Stimulated activated naive CD4-positive, alpha-beta T cell (primary cell): Measurements from ENCODE around the gene RNF181.
"Not testable (repeated sequence)": the region's sequence is repeated elsewhere in the genome, so short reads cannot be mapped to it uniquely, and the experiment has no call there.

Source experiments
- DNase-seq, 6 experiments: peaks; one replicate each; lab custom pipeline; 2025; lab: John Stamatoyannopoulos, UW

The RNF181 gene, protein sequence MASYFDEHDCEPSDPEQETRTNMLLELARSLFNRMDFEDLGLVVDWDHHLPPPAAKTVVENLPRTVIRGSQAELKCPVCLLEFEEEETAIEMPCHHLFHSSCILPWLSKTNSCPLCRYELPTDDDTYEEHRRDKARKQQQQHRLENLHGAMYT

DNA sequence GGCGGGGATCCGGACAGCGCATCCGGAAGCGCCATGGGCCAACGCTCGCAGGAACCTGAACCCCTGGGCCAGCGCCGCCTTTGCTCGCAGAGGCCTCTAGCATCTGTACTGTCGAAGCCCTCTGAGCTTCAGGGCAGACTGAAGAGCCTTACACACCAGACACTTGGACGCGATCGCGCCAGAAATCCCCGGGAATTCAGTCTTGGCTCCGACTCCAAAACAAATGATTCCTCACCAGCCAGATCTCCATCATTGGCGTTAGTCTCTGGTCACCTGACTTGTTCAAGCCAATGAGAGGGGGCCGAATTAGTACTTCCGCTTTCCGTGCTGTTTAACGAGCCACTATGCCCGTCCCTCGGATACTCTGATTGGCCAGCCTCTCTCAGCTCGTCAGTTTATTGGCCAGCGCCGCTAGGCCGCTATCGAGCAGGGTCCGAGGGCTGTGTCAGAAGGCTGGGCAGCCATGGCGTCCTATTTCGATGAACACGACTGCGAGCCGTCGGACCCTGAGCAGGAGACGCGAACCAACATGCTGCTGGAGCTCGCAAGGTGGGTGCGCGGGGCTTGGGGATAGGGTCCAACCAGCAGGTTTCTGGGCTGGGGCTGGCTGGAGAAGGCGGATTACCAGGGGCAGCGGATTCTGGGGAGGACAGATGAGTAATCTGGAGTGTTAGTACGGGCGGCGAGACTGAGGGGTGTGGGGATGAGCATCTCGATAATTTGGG lies at the start of gene RNF181:
RNF181 (plus strand) TSS at position 445 of the 725 bp plus-strand sequence; CDS start at position 464, 19 bp downstream.
- DNase-seq = peak; percentile 78 to 92 (median 88)

DNA sequence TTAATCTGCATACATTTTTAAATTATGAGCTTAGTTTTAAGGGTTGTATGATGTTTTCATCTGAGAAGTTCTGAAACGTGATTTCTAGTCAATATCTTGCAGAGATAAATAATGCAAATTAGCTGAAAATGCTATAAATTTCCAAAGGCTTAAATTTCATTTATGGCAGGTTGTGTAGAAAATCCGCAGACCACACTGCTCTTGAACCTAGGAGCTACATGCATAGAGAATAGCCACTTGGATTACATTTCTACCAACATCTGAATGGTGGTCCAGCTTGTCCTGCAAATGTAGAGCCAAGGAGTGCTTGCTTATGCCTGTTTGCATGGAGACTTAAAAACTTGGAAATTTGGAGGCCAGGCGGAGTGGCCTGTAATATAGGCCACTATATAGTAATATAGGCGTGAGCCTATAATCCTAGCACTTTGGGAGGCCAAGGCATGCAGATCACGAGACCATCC lies 49.7 kb upstream of the RNF181 start:
- DNase-seq = no peak

DNA sequence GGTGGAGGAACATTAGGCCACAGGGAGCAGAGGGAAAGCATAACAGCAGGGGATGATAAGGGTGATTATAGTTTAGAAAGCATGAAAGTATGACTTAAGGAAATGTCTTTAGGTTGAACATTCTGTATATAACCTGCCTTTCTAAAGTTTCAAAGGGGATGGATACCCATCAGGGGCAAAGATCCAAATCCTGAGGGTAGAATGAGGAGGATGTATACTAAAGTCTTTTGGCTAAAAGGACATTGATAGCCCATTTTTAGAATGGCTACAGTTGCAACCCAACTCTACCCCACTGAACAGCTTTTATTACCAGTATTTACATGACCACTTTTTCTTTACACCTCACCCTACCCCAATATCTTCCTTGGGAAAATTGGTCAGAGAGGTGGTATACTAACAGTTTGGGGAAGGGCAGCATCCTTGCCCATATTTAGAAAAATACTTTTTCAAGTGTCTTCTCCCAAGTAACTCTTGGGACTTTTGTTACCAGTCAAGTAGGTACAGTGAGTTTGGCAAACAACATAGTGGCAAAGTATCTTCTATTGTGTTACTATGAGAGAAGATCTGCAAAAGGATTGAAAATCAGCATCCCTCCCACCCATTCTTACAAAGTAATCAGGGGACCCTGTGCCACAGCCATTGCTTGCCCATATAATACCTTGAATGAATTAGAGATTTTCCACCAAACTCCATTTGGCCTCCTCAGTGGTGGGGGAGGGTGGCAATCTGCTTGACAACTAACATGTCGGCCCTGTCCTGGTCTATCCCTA lies 48.3 kb upstream of the RNF181 start:
- DNase-seq = no peak

DNA sequence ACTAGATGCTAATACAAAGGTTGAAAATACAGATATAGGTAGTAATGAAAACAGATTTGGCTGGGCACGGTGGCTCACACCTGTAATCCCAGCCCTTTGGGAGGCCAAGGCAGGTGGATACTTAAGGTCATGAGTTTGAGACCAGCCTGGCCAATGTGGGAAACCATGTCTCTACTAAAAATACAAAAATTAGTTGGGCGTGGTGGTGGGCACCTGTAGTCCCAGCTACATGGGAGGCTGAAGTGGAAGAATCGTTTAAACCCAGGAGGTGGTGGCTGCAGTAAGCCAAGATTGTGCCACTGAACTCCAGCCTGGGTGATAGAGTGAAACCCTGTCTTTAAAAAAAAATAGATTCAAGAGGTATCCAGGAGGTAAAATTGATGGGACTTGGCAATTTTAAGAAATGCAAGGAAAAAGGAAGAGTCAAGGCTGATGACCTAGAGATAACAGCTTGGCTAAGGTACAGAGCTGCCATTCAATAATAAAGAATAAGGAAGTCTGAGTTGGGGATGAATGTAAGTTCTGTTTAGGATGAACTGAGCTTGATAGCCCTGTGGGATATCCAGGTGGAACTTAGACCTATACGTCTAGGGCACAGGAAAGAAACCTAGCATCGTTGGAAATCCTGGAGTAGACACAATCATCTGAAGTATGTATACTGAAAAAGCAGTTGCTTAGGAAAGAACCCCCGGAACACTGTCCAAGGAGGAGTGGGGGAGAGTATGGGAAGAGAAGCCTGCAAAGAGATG lies 47.5 kb upstream of the RNF181 start:
- DNase-seq = no peak

DNA sequence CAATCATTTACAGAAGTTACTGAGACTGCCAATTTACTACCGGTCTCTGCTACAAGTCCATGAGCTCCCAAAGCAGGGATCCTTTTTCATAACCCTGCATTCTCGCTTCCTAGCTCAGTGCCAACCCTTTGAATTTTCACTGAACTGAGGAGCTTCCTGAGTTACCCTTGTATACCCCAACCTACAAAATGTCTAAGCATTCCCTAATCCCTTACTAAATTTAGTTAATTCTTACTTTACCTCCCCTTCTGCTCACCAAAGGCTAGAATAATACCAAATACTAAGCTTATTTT lies 47.0 kb upstream of the RNF181 start:
- DNase-seq = no peak

DNA sequence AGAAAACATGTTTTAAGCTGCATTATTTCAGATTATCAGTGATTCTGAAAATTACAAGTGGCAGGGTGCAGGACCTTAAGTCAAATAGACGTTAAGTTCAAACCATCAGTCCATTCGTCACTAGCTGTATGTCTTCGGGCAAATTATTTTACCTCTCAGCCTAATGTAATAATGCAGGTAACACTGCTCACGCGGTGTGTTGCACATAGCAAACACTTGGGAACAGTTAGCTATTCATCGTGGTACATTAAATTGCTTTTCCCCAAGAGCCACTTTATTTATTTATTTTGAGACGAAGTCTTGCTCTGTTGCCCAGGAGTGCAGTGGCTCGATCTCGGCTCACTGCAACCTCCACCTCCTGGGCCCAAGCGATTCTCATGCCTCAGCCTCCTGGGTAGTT lies 46.5 kb upstream of the RNF181 start:
- DNase-seq = no peak

DNA sequence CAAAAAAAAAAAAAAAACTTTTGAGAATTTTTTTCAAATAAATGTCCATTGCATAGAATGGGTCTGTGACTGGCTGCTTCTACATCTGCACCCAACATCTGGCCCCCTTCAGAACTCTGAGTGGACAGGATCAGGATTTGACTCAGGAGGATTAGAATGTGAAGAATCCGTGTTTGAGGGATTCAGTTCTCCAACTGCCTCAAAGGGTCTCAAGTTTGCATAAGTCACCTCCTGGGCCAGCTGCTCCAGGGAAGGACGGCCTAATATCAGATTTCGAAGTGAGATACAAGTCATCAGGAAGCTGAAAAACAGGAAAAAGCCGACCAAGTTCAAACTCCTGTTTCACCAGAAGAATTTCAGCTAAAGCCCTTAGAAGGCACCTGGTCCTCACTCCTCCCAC lies 45.7 kb upstream of the RNF181 start:
- no peak for DNase-seq

DNA sequence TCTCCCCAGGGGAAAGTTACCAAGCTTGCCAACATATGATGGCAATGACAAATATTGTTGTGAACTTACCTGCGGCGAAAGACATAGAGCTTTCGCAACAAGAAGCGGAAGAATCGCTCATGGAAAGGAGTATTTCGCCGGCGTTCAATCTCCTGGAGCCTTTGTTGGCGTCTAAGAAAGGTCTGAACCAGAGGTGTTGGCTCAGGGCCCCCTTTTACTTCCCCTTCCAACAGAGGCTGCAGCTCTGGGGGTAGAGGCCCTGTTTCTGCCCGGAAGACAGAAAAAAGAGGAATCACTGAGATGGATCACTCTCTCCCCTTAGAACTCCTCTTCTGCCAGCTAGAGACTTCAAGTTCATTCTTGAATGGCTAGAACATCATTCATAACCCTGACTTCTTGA lies 45.1 kb upstream of the RNF181 start:
- no peak for DNase-seq

DNA sequence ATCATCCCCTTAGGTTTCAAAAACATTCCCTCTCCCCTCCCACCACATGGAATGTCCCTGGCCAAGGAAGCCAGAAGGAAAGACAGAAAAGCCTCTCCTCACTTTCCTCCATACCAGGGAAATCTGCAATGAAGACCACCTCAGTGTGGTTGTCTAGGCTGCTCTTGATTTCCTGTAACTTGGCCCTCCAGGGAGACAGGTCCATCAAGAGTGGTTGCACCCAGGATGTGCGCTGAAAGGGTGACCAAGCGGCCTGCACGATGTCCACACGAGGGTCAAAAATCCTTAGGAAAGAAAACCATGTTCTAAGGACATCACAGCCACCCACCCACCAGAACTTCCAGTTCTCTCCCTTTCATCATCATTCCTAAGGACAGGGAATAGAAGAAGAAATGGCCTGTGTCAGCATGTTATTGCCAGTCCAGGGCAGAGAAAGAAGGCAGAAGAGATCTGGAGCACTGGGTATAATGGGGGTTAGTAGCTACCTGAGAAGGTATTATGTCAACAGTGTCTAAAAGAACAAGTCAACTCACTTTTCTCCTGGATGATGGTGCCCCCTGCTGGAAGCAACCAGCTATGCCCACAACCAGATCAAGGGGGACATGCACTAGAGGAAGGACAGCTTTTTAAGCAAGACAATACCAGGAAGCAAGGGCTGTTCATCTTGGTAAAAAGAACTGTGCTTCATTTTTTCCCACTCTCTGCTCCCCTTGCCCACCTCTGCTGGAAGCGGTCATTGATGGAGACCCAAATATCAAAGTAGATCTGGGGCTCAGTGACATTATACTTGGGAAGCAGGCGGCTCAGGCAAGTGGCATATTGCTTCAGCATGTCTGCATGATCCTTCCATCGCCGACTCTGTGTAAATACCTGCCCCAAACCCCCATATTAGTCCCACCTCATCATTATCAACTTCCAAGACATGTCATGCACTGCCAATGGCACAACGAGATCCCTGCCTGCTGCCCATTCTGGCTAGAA lies 43.6 kb upstream of the RNF181 start:
- peak; percentile 75 to 93 (median 84) for DNase-seq

DNA sequence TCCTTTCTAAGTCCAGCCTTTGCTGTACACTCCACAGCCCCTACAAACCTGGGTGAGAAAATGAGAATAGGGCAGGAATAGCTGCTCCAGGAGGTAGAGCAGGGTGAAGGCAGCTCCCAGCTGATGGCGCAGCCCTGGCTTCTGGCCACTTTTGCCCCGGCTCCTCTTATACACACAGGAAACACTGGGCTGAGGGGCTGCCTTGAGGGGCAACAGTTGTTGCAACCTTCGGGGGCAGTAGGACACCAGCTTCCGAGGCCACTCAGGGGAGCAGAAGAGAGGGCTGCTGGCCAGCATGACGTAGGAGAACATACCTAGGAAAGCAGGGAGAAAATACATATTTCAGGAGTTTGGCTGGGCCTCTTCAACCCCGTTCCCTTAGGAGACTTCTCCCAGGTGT lies 42.4 kb upstream of the RNF181 start:
- no peak for DNase-seq

DNA sequence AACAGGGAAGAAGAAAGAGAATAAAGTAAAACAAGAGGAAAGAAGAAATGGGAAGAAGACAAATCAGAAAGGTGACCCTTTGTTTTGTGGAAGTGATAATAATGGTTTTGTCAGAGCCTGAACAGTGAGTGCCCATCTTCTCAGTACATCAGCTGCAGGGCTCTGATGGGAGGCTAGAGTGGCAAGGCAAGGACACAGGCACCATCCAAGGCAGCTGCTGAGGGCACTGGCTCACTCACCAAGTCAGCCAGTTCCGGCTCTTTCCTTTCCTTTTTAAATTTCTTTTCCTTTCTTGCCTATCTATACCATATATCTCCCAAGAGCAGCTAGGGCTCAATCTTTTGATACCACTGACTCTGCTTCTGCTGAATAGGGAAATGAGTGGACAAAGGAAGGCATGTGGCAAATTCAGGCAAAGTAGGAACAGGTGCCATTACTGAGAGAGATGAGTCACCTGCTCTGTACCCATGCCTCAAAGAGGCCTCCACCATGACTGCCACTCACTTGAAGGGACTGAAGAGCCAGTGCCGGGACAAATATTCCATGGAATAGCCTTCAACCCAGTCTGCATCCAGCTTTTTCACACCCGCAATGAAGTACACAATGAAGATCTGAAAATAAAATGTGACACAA lies 40.4 kb upstream of the RNF181 start:
- DNase-seq = no peak

DNA sequence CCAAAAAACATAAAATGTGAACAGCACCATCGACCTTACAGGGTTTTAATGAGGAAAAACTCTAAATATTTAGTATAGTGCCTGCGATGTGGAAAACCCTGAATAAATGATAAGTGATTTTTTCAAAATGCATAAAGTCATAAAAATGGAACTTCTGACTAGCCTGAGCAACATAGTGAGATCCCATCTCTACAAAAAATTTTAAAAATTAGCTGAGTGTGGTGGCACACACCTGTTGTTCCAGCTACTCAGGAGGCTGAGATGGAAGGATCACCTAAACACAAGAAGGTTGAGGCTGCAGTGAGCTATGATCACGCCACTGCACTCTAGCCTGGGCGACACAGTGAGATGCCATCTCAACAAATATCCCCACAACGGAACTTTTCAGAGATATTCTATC lies 38.4 kb upstream of the RNF181 start:
- no peak for DNase-seq

DNA sequence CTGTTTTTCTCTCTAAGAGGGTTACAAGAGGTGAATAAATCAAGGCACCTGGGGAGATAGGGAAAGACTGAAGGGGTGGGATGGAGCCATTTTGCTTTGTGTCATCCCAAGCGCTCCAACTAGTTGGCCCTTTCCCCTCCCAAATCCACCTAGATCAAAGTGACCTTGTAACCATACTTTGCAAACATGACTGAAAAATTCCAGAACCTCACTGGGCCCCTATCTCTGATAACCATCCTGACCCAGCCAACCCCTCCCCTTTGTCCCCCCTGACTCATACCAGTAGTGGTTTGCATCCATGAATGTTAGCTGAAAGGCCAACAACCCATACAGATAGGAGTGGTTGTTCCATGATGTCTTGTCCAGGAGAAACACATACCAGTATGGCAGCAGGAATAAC lies 37.4 kb upstream of the RNF181 start:
- no peak for DNase-seq

DNA sequence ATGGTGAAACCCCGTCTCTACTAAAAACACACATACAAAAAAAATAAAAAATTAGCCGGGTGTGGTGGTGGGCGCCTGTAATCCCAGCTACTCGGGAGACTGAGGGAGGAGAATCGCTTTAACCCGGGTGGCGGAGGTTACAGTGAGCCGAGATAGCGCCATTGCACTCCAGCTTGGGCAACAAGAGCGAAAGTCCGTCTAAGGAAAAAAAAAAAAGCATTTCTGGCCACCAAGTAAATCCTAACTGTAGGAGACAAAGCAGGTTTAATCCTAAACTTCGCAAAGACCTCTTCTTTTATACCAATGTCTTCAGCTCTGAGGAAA lies 35.2 kb upstream of the RNF181 start:
- not testable (repeated sequence) for DNase-seq

DNA sequence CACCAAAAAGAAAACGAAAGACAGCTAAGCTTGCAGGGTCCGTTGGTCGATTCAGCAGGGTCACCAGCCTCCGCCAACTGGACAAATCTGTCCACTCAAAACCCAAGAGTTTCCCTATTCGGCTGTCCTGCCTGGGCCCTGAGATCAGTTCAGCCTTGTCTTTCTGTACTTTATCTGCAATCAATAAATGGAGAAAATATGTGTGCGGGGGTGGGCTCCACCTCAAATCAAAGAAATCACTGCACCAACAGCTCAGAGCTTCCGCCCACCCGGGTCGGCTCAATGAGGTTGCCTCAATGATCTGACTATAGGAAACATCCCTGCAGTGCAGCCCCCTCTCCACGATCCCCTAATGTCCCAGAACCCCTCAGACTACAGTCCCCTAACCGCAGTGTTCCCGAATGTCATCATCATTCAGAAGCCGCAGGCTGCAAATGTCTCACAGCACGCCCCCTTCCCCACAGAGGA lies 34.7 kb upstream of the RNF181 start:
- no peak for DNase-seq

DNA sequence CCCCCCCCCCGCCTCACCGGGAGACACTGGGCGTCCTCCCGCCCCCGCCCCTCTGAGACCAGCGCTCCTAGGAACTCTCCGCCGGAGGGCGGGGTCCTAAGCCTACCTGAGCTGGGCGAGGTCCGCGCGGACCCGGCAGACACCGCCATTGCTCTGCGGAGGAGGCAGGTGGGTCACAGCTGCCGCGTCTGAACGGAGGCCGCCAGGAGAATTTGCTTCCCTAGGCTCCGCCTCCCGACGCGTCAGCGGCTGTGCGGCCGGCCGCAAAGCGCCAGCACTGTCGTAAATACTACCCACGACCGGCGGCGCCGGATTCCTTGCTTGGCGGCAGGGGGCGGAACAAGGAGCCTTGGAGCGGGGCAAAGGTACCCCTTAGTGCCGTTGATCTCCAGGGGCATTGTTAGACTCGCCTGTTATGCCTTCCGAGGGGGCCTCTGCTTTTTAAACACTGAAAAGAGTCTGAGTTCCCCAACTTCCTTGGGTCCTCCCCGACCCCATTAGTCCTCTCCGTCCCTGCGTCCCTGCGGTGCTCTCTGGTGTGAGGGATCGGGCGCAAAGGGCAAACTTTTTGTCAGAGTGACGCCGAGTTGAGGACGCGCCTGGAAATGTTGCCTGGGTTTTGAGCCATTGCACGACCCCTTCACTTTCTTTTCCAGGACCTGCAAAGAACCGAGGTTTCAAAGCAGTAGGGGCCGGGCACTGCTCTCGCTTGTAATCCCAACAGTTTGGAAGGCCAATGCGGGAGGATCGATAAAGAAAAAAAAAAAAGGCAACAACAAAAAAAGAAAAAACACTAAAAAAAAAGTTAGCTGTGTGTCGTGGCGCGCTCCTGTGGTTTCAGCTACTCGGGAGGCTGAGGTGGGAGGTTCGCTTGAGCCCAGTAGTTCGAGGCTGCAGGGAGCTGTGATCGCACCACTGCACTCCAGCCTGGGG lies 34.0 kb upstream of the RNF181 start, which contains the start of gene GGCX:
GGCX (minus strand) TSS at position 214 of the 933 bp plus-strand sequence; CDS start at position 149, 65 bp downstream.
- peak; percentile 88 to 93 (median 90) for DNase-seq

DNA sequence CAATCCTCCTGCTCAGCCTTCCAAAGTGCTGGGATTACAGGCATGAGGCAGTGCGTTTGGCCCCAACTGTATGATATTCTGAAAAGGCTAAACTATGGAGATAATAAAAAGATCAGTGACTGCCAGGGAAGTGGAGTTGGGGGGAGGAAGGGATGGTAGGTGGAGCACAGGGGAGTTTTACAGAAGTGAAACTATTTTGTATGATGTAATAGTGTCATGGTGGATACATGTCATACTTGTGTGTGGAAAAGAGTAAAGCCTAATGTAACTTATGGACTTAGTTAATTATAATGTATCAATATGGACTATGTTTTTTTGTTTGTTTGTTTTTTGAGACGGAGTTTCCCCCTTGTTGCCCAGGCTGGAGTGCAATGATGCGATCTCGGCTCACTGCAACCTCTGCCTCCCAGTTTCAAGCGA lies 31.4 kb upstream of the RNF181 start:
- DNase-seq = no peak

DNA sequence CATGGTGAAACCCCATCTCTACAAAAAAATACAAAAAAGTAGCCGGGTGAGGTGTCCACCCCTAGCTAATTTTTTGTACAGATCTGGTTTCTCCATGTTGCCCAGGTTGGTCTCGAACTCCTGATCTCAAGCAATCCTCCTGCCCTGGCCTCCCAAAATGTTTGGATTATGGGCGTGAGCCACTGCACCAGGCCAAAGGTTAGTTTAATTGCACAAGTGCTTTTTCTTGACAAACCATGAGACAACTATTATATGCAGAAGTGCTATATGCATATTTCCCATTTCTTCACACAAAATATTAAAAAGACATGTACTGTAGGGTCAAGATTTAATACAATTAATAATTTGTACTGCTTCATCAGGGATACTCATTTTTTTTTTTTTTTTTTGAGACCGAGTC lies 29.3 kb upstream of the RNF181 start:
- no peak for DNase-seq

DNA sequence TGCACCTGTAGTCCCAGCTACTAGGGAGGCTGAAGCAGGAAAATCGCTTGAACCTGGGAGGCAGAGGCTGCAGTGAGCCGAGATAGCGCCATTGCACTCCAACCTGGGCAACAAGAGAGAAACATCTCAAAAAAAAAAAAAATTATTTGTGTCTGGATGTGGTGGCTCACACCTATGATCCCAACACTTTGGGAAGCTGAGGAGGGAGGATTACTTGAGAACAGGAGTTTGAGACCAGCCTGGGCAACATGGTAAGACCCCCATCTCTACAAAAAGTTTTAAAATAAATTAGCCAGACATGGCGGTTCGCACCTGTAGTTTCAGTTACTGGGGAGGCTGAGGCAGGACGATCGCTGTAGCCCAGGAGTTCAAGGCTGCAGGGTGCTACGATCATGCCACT lies 19.8 kb upstream of the RNF181 start:
- no peak for DNase-seq

DNA sequence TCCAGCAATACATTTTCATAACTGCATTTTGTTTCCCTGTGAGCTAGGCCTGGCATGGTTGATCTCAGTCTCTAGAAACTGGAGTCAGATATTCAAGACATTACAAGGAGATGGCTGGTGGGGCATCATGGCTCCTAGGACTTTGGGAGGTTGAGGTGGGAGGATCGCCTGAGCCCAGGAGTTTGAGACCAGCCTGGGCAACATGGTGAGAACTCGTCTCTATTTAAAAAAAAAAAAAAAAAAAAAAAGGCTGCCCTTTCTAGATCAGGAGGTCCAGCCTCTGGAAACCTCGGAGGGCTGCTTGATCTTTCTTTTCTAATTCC lies 18.5 kb upstream of the RNF181 start:
- DNase-seq = no peak
